ENCODE data around the gene CSTF1.

The CSTF1 gene

GRCh38 chr20:56445540-56445939 lies 53.1 kb downstream of the CSTF1 start:
- no peak for TF ChIP-seq CTCF (IDR thresholded peaks at IDR 0.05; ENCODE audit: insufficient read depth, low read depth, low read length, missing control alignments)
- no peak for DNase-seq (ENCODE audit: low read depth)
- no peak overlapping the region for H3K4me3 ChIP-seq (ENCODE audit: low read depth, low read length)

GRCh38 chr20:56447227-56447626 lies 54.8 kb downstream of the CSTF1 start:
- no peak for TF ChIP-seq CTCF (IDR thresholded peaks at IDR 0.05; ENCODE audit: insufficient read depth, low read depth, low read length, missing control alignments)
- no peak overlapping the region for H3K4me3 ChIP-seq (ENCODE audit: low read depth, low read length)
- DNase-seq (ENCODE audit: low read depth), result no peak

DNA sequence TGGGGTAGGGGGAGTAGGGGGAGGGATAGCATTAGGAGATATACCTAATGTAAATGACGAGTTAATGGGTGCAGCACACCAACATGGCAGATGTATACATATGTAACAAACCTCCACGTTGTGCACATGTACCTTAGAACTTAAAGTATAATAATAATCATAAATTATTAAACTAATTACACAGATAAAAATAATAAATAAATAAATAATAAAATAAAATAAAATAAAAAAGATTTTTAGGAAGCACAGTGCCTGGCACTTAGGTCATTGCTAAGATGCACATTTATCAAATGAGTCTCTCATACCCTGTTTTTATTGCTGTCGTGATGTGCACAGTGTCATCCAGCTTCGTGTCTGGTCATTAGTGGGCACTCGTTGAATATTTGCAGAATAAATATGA lies 57.0 kb downstream of the CSTF1 start:
- no peak overlapping the region for H3K4me3 ChIP-seq (ENCODE audit: low read depth, low read length)
- TF ChIP-seq CTCF (IDR thresholded peaks at IDR 0.05; ENCODE audit: insufficient read depth, low read depth, low read length, missing control alignments), result no peak
- no peak for DNase-seq (ENCODE audit: low read depth)

DNA sequence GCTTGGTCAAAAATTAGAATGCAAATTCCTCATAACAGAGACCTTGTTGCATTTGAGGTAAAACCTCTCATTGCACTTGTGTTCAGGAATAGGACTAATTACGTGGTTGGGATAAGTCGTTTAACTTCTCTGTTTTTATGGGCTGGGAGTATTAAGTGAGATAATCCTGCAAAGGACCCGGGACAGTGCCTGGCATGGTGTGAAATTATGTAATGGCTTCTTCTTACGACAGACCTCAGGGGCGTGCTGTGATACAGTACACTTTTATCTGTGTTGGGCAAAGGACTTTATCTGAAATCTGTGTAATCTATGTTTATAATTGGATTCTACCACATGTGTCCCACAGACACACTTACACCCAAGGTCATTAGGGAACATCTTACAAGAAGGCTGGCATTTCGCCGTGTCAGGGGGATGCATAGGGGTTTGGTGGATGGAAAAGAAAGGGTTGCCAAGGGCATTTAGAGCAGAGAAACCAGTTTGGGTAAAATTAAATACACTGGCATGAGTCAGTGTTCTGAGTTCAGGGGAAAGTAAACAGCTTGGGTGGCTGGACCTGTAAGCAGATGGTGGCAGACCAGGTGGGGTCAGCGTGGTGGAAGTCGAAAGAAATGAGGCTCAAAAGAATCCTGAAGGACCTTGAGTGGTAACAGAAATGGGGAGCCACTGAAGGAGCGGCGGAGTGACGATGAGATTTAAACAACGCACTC lies 58.8 kb downstream of the CSTF1 start:
- H3K4me3 ChIP-seq (ENCODE audit: low read depth, low read length), result no peak overlapping the region
- no peak for TF ChIP-seq CTCF (IDR thresholded peaks at IDR 0.05; ENCODE audit: insufficient read depth, low read depth, low read length, missing control alignments)
- no peak for DNase-seq (ENCODE audit: low read depth)

DNA sequence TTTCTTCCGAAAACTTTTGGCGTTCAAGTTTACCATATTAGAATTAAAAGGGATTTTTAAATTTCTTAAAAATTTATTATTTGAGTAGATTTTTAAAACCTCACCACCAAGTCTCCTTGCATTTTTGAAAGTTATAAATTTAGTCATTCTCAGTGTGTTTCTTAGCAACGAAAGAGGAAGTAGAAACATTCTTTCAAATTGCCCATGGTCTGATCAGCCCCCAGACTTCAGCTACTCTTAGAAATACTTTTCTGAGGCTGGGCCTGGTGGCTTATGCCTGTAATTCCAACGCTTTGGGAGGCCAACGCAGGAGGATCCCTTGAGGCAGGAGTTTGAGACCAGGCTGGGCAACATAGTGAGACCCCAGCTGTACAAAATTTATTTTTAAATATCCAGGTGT lies 60.9 kb downstream of the CSTF1 start:
- peak; percentile 54 for DNase-seq (ENCODE audit: low read depth)
- TF ChIP-seq CTCF (IDR thresholded peaks at IDR 0.05; ENCODE audit: insufficient read depth, low read depth, low read length, missing control alignments), result no peak
- H3K4me3 ChIP-seq (ENCODE audit: low read depth, low read length), result no peak overlapping the region

- TF ChIP-seq CTCF (IDR thresholded peaks at IDR 0.05; ENCODE audit: insufficient read depth, low read depth, low read length, missing control alignments), result no peak
- DNase-seq (ENCODE audit: low read depth), result no peak
- H3K4me3 ChIP-seq (ENCODE audit: low read depth, low read length), result no peak overlapping the region
Observed at GRCh38 chr20:56454754-56455153, 62.3 kb downstream of the CSTF1 start.

Measured in GM12865 (cell line).